Body of pancreas (tissue), 4 donors: Measurements from ENCODE around the gene FAM25A.

ENCODE experiments used
- CTCF ChIP-seq, 7 experiments: fragments of 450-650 bp in 4 of 7; fragments of 200-600 bp in 3 of 7; sonication (generic) in 3 of 7; IDR thresholded peaks; one replicate each; pipeline ENCODE4 v1.5.1; 2016 to 2019; ENCODE audit warnings: antibody characterized with exemption in 7 of 7
- POLR2A ChIP-seq, 3 donors: fragments of 450-650 bp; IDR thresholded peaks; one replicate each; pipeline ENCODE4 v1.6.1; 2016; ENCODE audit warnings: antibody characterized with exemption in 3 of 3, mild to moderate bottlenecking in 2 of 3

GRCh38 chr10:87059401-87059800 lies 39.3 kb downstream of the FAM25A start:
- TF ChIP-seq CTCF (IDR thresholded peaks at IDR 0.05) (no peak), POLR2A (IDR thresholded peaks at IDR 0.05) (no peak)
